T-helper 2 cell treated with Interferon-gamma antibody and Interleukin-4, amounts not matched to agents 5 μg/mL and 100 μg/mL, for 36 hours (primary cell): ENCODE measurements around the gene TMEM167B.

Experiments
- DNase-seq: peaks from one replicate; pipeline ENCODE4 v3.0.0; 2021; ENCODE audit warnings: low spot score
- H3K27ac Mint-ChIP-seq: one replicate; pipeline ENCODE4 v1.8.0; 2021; ENCODE audit warnings: mild to moderate bottlenecking, mixed read lengths
- H3K27me3 Mint-ChIP-seq: one replicate; pipeline ENCODE4 v1.8.0; 2021; ENCODE audit warnings: low read depth, mixed read lengths
- H3K36me3 Mint-ChIP-seq: one replicate; pipeline ENCODE4 v1.8.0; 2021; ENCODE audit warnings: low read depth, mixed read lengths
- H3K4me1 Mint-ChIP-seq: one replicate; pipeline ENCODE4 v1.8.0; 2021; ENCODE audit warnings: low read depth, mixed read lengths
- H3K4me3 Mint-ChIP-seq: one replicate; pipeline ENCODE4 v1.8.0; 2022; ENCODE audit warnings: mild to moderate bottlenecking, moderate library complexity, mixed read lengths
- H3K9me3 Mint-ChIP-seq: one replicate; pipeline ENCODE4 v1.8.0; 2021; ENCODE audit warnings: mixed read lengths

TMEM167B gene

DNA sequence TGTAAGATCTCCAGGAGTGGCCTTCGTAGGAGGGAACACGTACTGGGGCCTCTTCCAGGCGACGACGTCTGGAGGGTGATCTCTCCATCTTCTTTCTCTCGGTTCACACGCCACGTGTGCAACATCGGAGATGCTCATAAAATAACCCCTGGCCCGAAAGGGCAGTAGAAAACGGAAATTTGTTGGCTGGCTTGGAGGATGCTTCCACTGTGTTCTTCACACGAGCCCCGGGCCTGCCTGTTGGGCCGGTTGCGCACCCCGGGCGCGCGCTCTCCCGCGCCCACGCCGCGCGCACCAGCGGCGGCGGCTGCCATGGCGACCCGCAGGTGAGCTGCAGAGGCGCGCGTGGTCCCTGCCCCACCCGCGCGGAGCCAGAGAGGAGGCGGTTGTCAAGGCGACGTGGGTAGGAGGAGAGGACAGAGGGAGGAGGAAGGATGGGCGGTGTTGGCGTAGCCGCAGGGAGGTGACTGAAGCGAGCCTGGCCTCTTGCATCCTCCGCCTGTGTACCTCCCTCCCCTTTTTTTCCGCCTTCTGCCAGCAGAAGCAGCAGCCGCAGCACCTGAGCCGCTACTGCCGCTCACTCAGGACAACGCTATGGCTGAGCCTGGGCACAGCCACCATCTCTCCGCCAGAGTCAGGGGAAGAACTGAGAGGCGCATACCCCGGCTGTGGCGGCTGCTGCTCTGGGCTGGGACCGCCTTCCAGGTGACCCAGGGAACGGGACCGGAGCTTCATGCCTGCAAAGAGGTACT lies 23.2 kb downstream of the TMEM167B start, which contains the start of gene ELAPOR1:
TSS of gene ELAPOR1 (plus strand) at position 526 of the 752 bp plus-strand sequence. CDS start at position 595, 69 bp downstream.
- DNase-seq: peak; percentile 80
- no peaks in the 10 kb centered on the region for H3K9me3 Mint-ChIP-seq
- H3K36me3 Mint-ChIP-seq: no peaks in the 10 kb centered on the region
- H3K27ac Mint-ChIP-seq: peak within 1 kb of the TSS; percentile 58
- peaks cover 32% of the 10 kb centered on the region for H3K27me3 Mint-ChIP-seq
- peaks cover 31% of the 10 kb centered on the region for H3K4me1 Mint-ChIP-seq
- H3K4me3 Mint-ChIP-seq: peak within 1 kb of the TSS; percentile 85

DNA sequence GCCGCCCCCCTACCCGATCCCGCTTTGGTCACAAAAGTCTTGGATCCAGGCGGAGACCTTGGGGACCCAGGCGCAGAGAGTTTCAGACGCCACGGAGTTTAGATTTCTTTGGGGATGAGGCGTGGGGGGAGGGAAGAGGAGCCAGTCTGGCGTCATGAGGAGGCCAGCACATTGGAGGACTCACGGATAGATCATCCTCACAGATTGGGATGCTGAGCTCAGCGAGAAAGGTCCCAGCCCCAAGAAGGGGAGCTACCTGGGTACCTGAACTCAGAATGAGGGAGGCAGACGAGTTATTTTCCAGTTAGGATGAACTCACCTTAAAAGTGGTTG lies 23.7 kb downstream of the TMEM167B start:
- Mint-ChIP-seq H3K9me3 (no peaks in the 10 kb centered on the region), H3K4me1 (peaks cover 31% of the 10 kb centered on the region), H3K27ac (no peak overlapping the region), H3K27me3 (peaks cover 32% of the 10 kb centered on the region), H3K4me3 (peak overlapping the region; percentile 82), H3K36me3 (no peaks in the 10 kb centered on the region)
- DNase-seq: no peak

DNA sequence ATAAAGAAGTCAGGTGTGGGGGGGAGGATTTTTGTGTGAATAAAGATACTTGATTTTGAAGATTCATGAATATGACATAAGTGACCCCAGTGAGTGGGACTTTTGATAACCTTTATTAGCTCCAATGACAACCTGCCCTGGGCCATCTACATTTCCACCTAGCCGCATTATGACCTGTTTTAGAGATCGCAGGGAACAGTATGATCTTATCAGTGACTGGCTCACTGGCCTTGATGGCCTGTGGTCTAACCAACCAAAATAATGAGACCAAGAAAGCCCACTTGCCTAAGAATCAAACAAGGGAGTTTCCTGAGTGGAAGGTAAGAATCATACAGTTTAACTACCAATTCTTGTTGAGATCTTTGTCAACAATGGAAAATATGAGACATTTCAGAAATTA lies 25.1 kb downstream of the TMEM167B start:
- H3K9me3 Mint-ChIP-seq: no peaks in the 10 kb centered on the region
- peaks cover 23% of the 10 kb centered on the region for H3K27me3 Mint-ChIP-seq
- peak; percentile 62 for DNase-seq
- no peak overlapping the region for H3K4me3 Mint-ChIP-seq
- no peaks in the 10 kb centered on the region for H3K36me3 Mint-ChIP-seq
- peaks cover 31% of the 10 kb centered on the region for H3K4me1 Mint-ChIP-seq
- H3K27ac Mint-ChIP-seq: no peak overlapping the region

- H3K27ac Mint-ChIP-seq: no peak overlapping the region
- peaks cover 31% of the 10 kb centered on the region for H3K4me1 Mint-ChIP-seq
- no peak overlapping the region for H3K4me3 Mint-ChIP-seq
- H3K27me3 Mint-ChIP-seq: peaks cover 20% of the 10 kb centered on the region
- DNase-seq: no peak
- H3K9me3 Mint-ChIP-seq: no peaks in the 10 kb centered on the region
- no peaks in the 10 kb centered on the region for H3K36me3 Mint-ChIP-seq
Observed at GRCh38 chr1:109116286-109116685, 25.7 kb downstream of the TMEM167B start.

GRCh38 chr1:109118089-109118488 lies 27.5 kb downstream of the TMEM167B start:
- no peak for DNase-seq
- no peak overlapping the region for H3K27ac Mint-ChIP-seq
- H3K4me3 Mint-ChIP-seq: no peak overlapping the region
- no peaks in the 10 kb centered on the region for H3K9me3 Mint-ChIP-seq
- H3K4me1 Mint-ChIP-seq: peaks cover 24% of the 10 kb centered on the region
- H3K36me3 Mint-ChIP-seq: no peaks in the 10 kb centered on the region
- H3K27me3 Mint-ChIP-seq: peaks cover 9% of the 10 kb centered on the region

DNA sequence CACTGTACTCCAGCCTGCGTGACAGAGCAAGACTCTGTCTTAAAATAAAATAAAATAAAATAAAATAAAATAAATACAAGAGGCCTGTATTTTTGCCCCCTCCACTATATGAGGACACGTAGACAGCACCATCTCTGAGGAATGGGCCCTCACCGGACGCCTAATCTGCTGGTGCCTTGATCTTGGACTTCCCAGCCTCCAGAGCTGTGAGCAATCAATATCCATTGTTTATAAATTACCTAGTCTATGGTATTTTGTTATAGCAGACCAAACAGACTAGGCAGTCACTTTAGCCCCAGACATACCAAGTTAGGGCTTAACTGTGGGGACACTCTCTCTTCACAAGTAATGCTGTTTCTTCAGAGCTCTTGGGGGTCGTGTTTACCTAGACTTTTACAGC lies 29.8 kb downstream of the TMEM167B start:
- DNase-seq: no peak
- no peaks in the 10 kb centered on the region for H3K9me3 Mint-ChIP-seq
- no peaks in the 10 kb centered on the region for H3K27me3 Mint-ChIP-seq
- H3K4me1 Mint-ChIP-seq: peaks cover 10% of the 10 kb centered on the region
- H3K4me3 Mint-ChIP-seq: no peak overlapping the region
- no peaks in the 10 kb centered on the region for H3K36me3 Mint-ChIP-seq
- H3K27ac Mint-ChIP-seq: no peak overlapping the region

- H3K9me3 Mint-ChIP-seq: no peaks in the 10 kb centered on the region
- H3K27ac Mint-ChIP-seq: no peak overlapping the region
- DNase-seq: no peak
- H3K36me3 Mint-ChIP-seq: no peaks in the 10 kb centered on the region
- H3K27me3 Mint-ChIP-seq: no peaks in the 10 kb centered on the region
- H3K4me3 Mint-ChIP-seq: no peak overlapping the region
- peaks cover 11% of the 10 kb centered on the region for H3K4me1 Mint-ChIP-seq
Observed at GRCh38 chr1:109131059-109131458, 40.5 kb downstream of the TMEM167B start.

DNA sequence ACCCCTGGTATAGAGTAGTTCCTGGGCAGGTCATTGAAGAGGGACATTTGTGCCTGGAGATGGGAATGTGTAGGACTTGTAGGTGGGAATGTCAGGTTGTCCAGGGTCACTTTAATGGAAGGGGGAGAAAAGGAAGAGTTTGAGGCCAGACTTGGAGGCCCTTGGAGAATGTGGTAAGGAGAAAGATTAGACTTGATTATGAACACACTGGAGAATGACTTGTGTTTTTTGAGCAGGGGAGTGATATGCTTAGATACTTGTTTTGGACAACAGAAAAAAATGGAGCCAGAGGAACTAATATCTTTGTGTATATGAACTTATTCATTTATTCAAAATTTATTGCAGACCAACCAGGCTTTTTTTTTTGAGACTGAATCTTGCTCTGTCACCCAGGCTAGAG lies 41.2 kb downstream of the TMEM167B start:
- Mint-ChIP-seq H3K36me3 (no peaks in the 10 kb centered on the region), H3K4me3 (no peak overlapping the region), H3K27ac (no peak overlapping the region), H3K27me3 (no peaks in the 10 kb centered on the region), H3K9me3 (no peaks in the 10 kb centered on the region), H3K4me1 (peaks cover 11% of the 10 kb centered on the region)
- no peak for DNase-seq

- Mint-ChIP-seq H3K9me3 (no peaks in the 10 kb centered on the region), H3K27ac (no peak overlapping the region), H3K4me1 (peaks cover 11% of the 10 kb centered on the region), H3K27me3 (no peaks in the 10 kb centered on the region), H3K4me3 (no peak overlapping the region), H3K36me3 (no peaks in the 10 kb centered on the region)
- DNase-seq: no peak
Observed at GRCh38 chr1:109133002-109133706, 42.6 kb downstream of the TMEM167B start.

GRCh38 chr1:109133815-109134214 lies 43.3 kb downstream of the TMEM167B start:
- no peaks in the 10 kb centered on the region for H3K36me3 Mint-ChIP-seq
- H3K4me3 Mint-ChIP-seq: no peak overlapping the region
- no peaks in the 10 kb centered on the region for H3K9me3 Mint-ChIP-seq
- no peak overlapping the region for H3K27ac Mint-ChIP-seq
- no peak for DNase-seq
- no peaks in the 10 kb centered on the region for H3K27me3 Mint-ChIP-seq
- peaks cover 11% of the 10 kb centered on the region for H3K4me1 Mint-ChIP-seq

GRCh38 chr1:109134423-109134822 lies 43.9 kb downstream of the TMEM167B start:
- H3K27me3 Mint-ChIP-seq: no peaks in the 10 kb centered on the region
- H3K9me3 Mint-ChIP-seq: no peaks in the 10 kb centered on the region
- DNase-seq: no peak
- H3K27ac Mint-ChIP-seq: no peak overlapping the region
- H3K36me3 Mint-ChIP-seq: no peaks in the 10 kb centered on the region
- H3K4me3 Mint-ChIP-seq: peak overlapping the region; percentile 40
- peaks cover 11% of the 10 kb centered on the region for H3K4me1 Mint-ChIP-seq

DNA sequence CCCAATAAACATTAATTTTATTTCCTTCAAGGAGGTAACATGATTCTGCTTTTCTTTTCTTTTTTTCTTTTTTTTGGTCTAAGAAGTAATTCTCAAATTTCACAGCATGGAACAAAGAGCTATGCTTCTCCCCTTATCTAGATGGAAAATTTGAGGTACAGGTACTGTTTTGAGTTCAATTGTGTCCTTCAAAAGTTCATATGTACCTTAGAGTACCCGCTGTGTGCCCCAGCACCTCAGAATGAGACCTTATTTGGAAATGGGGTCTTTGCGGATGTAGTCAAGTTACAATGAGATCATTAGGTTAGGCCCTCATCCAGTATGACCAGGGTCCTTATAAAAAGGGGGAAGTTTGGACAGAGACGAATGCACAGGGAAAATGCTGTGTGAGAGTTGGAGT lies 45.4 kb downstream of the TMEM167B start:
- H3K4me3 Mint-ChIP-seq: no peak overlapping the region
- no peaks in the 10 kb centered on the region for H3K36me3 Mint-ChIP-seq
- H3K27me3 Mint-ChIP-seq: no peaks in the 10 kb centered on the region
- DNase-seq: no peak
- peaks cover 11% of the 10 kb centered on the region for H3K4me1 Mint-ChIP-seq
- H3K9me3 Mint-ChIP-seq: no peaks in the 10 kb centered on the region
- no peak overlapping the region for H3K27ac Mint-ChIP-seq

DNA sequence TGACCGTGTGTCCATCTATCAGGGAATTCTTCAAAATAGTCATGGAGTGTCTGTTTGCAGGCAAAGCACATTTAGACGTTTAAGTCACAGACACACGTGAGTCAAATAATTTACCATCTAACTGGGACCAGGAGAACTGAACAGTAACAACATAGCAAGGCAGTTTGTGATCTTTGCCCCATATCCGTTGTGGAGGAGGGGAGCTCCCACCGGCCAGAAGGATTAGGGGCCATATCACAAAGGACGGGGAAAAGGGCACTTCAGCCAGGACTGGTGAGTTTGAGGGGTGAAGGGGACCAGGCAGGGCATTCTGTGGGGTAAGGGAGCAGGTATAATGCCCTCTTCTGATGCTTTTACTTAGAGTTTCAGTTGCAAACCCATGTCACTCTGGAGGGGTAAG lies 46.2 kb downstream of the TMEM167B start:
- Mint-ChIP-seq H3K4me3 (no peak overlapping the region), H3K9me3 (no peaks in the 10 kb centered on the region), H3K27me3 (no peaks in the 10 kb centered on the region), H3K27ac (no peak overlapping the region), H3K36me3 (no peaks in the 10 kb centered on the region), H3K4me1 (peaks cover 11% of the 10 kb centered on the region)
- no peak for DNase-seq

DNA sequence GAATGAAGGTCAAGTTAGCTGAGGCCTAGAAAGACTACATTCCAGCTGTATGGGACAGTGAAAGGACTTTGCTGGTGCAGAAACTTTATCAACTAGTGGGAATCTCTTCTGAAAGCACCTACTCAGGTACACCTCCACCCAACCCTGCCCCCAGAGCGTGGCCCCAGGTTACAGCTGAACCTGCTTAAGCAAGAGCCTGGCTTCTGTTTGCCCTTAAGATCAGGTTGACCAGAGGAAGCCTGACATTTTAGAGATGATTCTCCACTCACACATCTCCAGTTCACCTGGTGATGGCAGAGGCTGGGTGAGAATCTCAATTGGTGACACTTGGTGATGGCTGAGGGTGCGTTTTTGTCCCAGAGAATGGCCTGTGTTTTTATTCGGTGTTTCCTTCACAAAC lies 47.4 kb downstream of the TMEM167B start:
- Mint-ChIP-seq H3K27me3 (no peaks in the 10 kb centered on the region), H3K4me1 (peaks cover 11% of the 10 kb centered on the region), H3K4me3 (no peak overlapping the region), H3K27ac (no peak overlapping the region), H3K9me3 (no peaks in the 10 kb centered on the region), H3K36me3 (no peaks in the 10 kb centered on the region)
- DNase-seq: no peak
